Kidney epithelial cell (primary cell): ENCODE measurements around the gene RAD51B. TPM values are rescaled to one million over a fixed set of nuclear protein-coding genes. Genes with fewer than 3 reads are reported as not detected.
A peak's percentile ranks its signal among the peaks of the same experiment; 100 is the strongest.

ENCODE experiments used
- DNase-seq: peaks from one replicate; pipeline ENCODE4 v3.0.0-alpha.2; 2010; ENCODE audit warnings: low read depth
- H3K27me3 ChIP-seq: 2 replicates; pipeline ENCODE4 v1.6.0; 2011; ENCODE audit warnings: low read length; ENCODE audit not compliant: control insufficient read depth, insufficient read depth
- H3K36me3 ChIP-seq: 2 replicates; pipeline ENCODE4 v1.5.1; 2011; ENCODE audit warnings: low read length; ENCODE audit not compliant: control insufficient read depth, insufficient read depth
- H3K4me3 ChIP-seq: 2 replicates; pipeline ENCODE4 v1.5.1; 2011; ENCODE audit warnings: low read depth, mild to moderate bottlenecking, control low read depth, low read length
- total RNA-seq: library from RNA; depleted of rRNA; stranded (reverse); fragments of >200 nt; gene quantifications from 2 replicates; pipeline ENCODE4 v1.2.3, GENCODE V29; 2015
- TF ChIP-seq, protein P1 (sequence below): IDR thresholded peaks from 2 replicates; pipeline ENCODE4 v1.5.1; 2011; ENCODE audit warnings: mild to moderate bottlenecking, moderate library complexity, low read length, control low read depth, inconsistent platforms; ENCODE audit not compliant: insufficient read depth, poor library complexity, severe bottlenecking

RAD51B gene
- total RNA-seq, 1 donor from 2014 or later: 9.5 TPM

DNA sequence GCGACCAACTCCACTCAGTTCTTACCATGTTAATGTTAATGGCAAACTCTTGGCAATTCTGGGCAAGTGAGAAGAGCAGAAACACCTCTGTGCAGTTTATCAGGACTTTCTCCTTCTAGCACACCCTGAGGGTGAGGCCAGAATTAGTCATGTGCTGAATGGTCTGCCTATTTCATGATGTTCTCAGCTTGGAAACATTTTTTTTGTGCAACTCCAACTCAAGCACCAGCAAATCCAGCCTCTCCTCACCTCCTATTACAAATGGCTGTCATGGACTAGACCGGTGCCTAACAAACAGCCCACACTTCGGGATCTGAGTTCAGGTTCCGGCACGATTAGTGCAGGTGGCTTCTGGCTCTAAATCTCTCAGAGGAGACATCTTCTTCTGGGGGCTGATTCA lies 727.3 kb downstream of the RAD51B start:
- no peak for DNase-seq
- TF ChIP-seq, protein P1, sequence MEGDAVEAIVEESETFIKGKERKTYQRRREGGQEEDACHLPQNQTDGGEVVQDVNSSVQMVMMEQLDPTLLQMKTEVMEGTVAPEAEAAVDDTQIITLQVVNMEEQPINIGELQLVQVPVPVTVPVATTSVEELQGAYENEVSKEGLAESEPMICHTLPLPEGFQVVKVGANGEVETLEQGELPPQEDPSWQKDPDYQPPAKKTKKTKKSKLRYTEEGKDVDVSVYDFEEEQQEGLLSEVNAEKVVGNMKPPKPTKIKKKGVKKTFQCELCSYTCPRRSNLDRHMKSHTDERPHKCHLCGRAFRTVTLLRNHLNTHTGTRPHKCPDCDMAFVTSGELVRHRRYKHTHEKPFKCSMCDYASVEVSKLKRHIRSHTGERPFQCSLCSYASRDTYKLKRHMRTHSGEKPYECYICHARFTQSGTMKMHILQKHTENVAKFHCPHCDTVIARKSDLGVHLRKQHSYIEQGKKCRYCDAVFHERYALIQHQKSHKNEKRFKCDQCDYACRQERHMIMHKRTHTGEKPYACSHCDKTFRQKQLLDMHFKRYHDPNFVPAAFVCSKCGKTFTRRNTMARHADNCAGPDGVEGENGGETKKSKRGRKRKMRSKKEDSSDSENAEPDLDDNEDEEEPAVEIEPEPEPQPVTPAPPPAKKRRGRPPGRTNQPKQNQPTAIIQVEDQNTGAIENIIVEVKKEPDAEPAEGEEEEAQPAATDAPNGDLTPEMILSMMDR: no peak
- Histone ChIP-seq H3K36me3 (no peaks in the 10 kb centered on the region), H3K27me3 (no peaks in the 10 kb centered on the region), H3K4me3 (no peak overlapping the region)

DNA sequence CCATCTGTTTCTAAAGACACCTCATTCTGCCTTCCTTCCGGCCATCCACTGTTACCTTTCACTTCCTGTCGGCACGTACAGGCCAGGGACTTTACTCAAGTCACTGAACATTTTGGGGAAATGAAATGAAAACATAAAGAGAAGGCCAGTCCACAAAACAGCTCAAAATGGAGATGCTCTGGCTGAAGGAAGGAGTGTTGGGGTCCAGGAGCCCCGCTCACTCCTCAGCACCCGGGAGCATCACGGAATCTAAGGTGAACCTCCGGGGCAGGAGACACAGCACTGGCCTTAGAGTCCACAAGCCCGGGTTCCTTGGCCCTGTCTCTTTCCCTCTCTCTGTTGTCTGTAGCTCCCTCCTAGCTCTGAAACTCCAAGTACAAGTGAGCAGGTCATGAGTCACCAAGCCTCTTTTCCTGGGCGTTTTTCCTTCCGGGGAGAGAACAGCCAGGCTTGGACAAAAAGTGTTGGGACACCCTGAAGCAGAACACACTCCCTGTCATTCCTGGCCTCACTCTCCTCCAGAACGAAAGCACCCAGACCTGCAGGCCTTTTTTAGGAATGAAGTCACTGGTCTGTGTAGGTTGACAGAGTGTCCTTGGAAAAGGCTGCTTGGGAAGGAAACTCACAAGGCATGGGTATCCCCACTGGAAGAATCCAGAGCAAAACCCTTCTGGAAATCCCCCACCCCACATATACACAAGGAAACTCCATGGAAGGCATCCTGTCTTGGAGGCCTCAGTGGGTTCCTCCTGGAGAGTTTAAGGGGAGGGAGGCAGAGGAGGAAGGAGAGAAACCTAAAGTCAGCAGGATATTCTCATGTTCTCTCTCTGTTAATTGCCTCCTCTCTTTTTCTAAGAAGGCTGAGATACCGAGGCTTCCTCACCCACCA lies 728.0 kb downstream of the RAD51B start:
- H3K36me3 ChIP-seq: no peaks in the 10 kb centered on the region
- no peak overlapping the region for H3K4me3 ChIP-seq
- H3K27me3 ChIP-seq: no peaks in the 10 kb centered on the region
- no peak for DNase-seq
- TF ChIP-seq, protein P1: peak; percentile 16

DNA sequence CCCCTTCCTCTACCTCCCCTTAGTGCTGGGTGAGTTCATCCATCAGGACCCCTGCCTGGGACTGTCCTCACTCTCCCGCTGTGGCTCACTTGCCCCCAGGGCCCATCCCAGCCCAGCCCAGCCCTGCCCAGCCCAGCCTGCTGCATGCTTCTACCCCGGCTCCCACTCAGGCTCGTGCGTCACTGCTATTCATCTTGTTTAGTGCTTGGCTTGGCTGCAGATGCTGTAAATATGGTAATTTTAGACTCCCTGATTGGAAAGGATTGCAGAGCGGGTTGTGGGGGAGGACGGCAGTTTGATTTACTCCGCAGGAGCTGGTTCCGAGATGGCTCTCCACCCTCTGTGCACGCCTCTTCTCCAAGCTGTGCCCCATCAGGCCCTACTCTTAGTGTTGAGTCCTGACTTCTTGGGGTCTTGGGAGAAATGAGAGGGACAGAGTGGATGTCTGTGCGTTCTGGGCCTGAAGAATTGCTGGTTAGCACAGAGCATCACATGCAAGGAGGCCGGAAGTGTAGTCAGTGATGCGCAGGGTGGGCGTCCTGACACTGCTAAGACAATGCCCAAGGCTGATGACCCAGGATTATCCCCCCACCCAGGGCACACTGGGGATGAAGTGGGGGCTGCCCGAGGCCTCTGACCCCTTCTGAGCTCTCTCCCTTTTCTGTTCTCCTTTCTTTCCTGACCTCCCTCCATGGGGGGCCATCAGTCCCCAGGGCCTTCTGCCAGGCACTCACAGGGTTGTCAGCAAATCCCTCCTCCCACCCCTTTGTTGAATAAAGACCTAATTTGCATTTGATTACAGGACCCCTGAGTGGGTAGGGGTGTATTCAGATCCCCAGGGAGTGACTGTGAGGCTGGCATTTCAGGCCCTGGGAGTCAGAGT lies 728.9 kb downstream of the RAD51B start:
- DNase-seq: peak; percentile 93
- H3K36me3 ChIP-seq: no peaks in the 10 kb centered on the region
- no peaks in the 10 kb centered on the region for H3K27me3 ChIP-seq
- TF ChIP-seq, protein P1: no peak
- no peak overlapping the region for H3K4me3 ChIP-seq

DNA sequence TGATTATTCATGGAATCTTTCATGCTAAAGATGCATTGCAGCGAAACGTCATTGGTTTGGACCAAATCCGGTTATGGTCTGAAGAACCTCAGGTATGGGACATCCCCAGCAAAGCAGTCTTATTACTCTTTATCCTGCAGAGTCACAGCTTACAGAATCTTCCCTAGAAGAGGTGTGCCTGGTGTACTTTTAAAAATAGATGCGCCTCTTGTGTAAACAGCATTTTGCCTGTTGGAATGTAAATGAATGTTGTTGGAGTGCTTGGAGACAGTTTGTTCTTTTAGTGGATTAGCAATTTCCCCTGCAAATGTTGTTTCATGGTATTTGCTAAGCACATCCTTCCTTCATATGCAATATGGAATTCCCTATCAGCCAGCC lies 730.7 kb downstream of the RAD51B start:
- TF ChIP-seq, protein P1: no peak
- H3K27me3 ChIP-seq: no peaks in the 10 kb centered on the region
- DNase-seq: no peak
- no peaks in the 10 kb centered on the region for H3K36me3 ChIP-seq
- H3K4me3 ChIP-seq: no peak overlapping the region

DNA sequence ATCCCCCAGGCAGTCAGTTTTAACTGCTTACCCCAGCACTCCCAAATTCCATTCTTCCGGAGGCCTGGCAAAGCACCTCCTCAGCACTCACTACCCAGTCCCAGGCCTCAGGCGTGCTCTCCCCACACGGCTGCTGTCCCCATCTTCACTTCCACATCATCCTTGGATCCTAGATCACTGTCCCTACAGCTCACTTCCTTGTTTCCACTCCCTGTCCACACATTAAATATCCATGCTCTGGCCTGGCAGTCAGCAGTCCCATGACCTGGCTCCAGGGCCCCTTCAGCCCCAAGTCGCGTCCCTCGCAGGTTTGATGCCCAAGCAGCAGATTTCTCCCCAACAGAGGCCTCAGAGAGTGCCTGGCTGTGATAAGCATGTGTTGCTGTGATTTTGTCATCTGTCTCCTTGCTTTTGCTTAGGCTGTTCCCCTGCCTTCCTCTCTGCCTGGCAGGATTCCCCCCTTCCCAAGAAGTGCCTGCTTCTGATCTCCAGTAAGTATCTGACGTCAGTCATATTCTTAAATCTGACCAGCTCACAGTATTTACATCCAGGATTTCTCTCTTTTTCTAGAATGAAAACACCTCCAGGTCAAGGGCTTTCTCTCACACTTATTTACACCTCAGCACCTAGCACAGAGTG lies 731.6 kb downstream of the RAD51B start:
- no peaks in the 10 kb centered on the region for H3K36me3 ChIP-seq
- no peak overlapping the region for H3K4me3 ChIP-seq
- DNase-seq: no peak
- no peaks in the 10 kb centered on the region for H3K27me3 ChIP-seq
- TF ChIP-seq, protein P1: no peak
